WI38 (cell line): Measurements from ENCODE around the gene ACTR6.
"Not testable (repeated sequence)": the region's sequence is repeated elsewhere in the genome, so short reads cannot be mapped to it uniquely, and the experiment has no call there.

ENCODE experiments used
- H3K4me3 ChIP-seq: 2 replicates; pipeline ENCODE4 v1.5.1; 2011; ENCODE audit warnings: low read depth, mild to moderate bottlenecking, control low read depth, low read length
- CTCF ChIP-seq: IDR thresholded peaks from 2 replicates; pipeline ENCODE4 v1.5.1; 2012; ENCODE audit warnings: low read depth, mild to moderate bottlenecking, control low read depth, low read length

ACTR6 gene

GRCh38 chr12:100213016-100213891 lies 12.6 kb downstream of the ACTR6 start:
- no peak overlapping the region for H3K4me3 ChIP-seq
- no peak for TF ChIP-seq CTCF

GRCh38 chr12:100214518-100214917 lies 13.9 kb downstream of the ACTR6 start:
- no peak overlapping the region for H3K4me3 ChIP-seq
- TF ChIP-seq CTCF = no peak

GRCh38 chr12:100215209-100215608 lies 14.6 kb downstream of the ACTR6 start:
- no peak overlapping the region for H3K4me3 ChIP-seq
- no peak for TF ChIP-seq CTCF

GRCh38 chr12:100216337-100216736 lies 15.7 kb downstream of the ACTR6 start:
- no peak for TF ChIP-seq CTCF

GRCh38 chr12:100219328-100220109 lies 18.9 kb downstream of the ACTR6 start:
- H3K4me3 ChIP-seq = no peak overlapping the region
- no peak for TF ChIP-seq CTCF

More at GRCh38 chr12:100216337-100216736, 15.7 kb downstream of the ACTR6 start:
- no peak overlapping the region for H3K4me3 ChIP-seq

- TF ChIP-seq CTCF = no peak
- H3K4me3 ChIP-seq = no peak overlapping the region
Observed at GRCh38 chr12:100221523-100221922, 20.9 kb downstream of the ACTR6 start.

- not testable (repeated sequence) for H3K4me3 ChIP-seq
Observed at GRCh38 chr12:100222173-100222572, 21.6 kb downstream of the ACTR6 start.
